Naive thymus-derived CD8-positive, alpha-beta T cell (primary cell): ENCODE results near the gene SSX2IP. TPM values are rescaled to one million over a fixed set of nuclear protein-coding genes. Genes with fewer than 3 reads are reported as not detected.

Experiments used
- ATAC-seq, 2 donors: fragments of 150-1000 bp; cut with Tn5 transposase in 1 of 2; sonication (Bioruptor Pico), chemical (Tn5 transposase) in 1 of 2; 1 replicate in 1 of 2; 2 replicates in 1 of 2; pipeline ENCODE4 v1.10.0; 2021; ENCODE audit warnings: mild to moderate bottlenecking in 2 of 2, moderate library complexity in 2 of 2
- POLR2A ChIA-PET: fragments of 350-600 bp; sonication (Branson Sonifier 250); formaldehyde crosslinking; loops from one replicate; lab custom pipeline; 2021; ENCODE audit warnings: antibody characterized with exemption; lab: Charles Lee
- DNase-seq, 10 donors: peaks; one replicate each; pipeline versions ENCODE4 v3.0.0 to v3.0.0-alpha.2; 2020 to 2022
- H3K27ac Mint-ChIP-seq, 10 donors: one replicate each; pipeline ENCODE4 v1.8.0; 2020 to 2022; ENCODE audit warnings: mild to moderate bottlenecking in 10 of 10, mixed read lengths in 10 of 10, moderate library complexity in 4 of 10, inconsistent platforms in 1 of 10
- H3K27me3 Mint-ChIP-seq, 5 donors: one replicate each; pipeline ENCODE4 v1.8.0; 2021 to 2022; ENCODE audit warnings: mixed read lengths in 5 of 5
- H3K36me3 Mint-ChIP-seq, 3 donors: one replicate each; pipeline ENCODE4 v1.8.0; 2020 to 2022; ENCODE audit warnings: mixed read lengths in 3 of 3, mild to moderate bottlenecking in 2 of 3, inconsistent platforms in 1 of 3
- H3K4me1 Mint-ChIP-seq, 4 donors: one replicate each; pipeline ENCODE4 v1.8.0; 2021 to 2022; ENCODE audit warnings: mixed read lengths in 4 of 4
- H3K4me3 Mint-ChIP-seq, 10 donors: one replicate each; pipeline ENCODE4 v1.8.0; 2020 to 2022; ENCODE audit warnings: mild to moderate bottlenecking in 10 of 10, mixed read lengths in 10 of 10, moderate library complexity in 6 of 10, inconsistent platforms in 1 of 10
- H3K9me3 Mint-ChIP-seq, 9 donors: one replicate each; pipeline ENCODE4 v1.8.0; 2020 to 2022; ENCODE audit warnings: mixed read lengths in 9 of 9, mild to moderate bottlenecking in 3 of 9, inconsistent platforms in 1 of 9, moderate library complexity in 1 of 9
- polyA plus RNA-seq, 3 donors: library from polyadenylated mRNA; unstranded; fragments of 300-500 nt; fragmentation: Illumina TruSeq; gene quantifications; one replicate each; pipeline ENCODE4 v1.2.3, GENCODE V29; 2021
- total RNA-seq, 8 experiments: library from RNA in 2 of 8; stranded (reverse) in 2 of 8; gene quantifications; one replicate each; pipeline ENCODE4 v1.2.3 and lab custom pipeline; 2021 to 2026

SSX2IP gene
- total and polyA plus RNA-seq, 5 experiments from 2014 or later: 6.9 to 11.4 (median 9.9) TPM

- DNase-seq: no peak
- Mint-ChIP-seq H3K27me3 (peaks cover 4 to 12% (median 7%) of the 10 kb centered on the region in 5 donors), H3K36me3 (no peaks in the 10 kb centered on the region), H3K27ac (no peak overlapping the region), H3K4me3 (no peak overlapping the region), H3K4me1 (peaks cover 0 to 13% (median 10%) of the 10 kb centered on the region in 4 donors), H3K9me3 (no peaks in the 10 kb centered on the region)
- POLR2A ChIA-PET: no interaction called here
- no peak for ATAC-seq
Observed at GRCh38 chr1:84703431-84703830, 13.2 kb upstream of the SSX2IP start.

- Mint-ChIP-seq H3K9me3 (no peaks in the 10 kb centered on the region), H3K27ac (no peak overlapping the region), H3K4me1 (peaks cover 0 to 13% (median 10%) of the 10 kb centered on the region in 4 donors), H3K4me3 (no peak overlapping the region), H3K36me3 (peaks cover 0 to 2% (median 0%) of the 10 kb centered on the region in 3 donors), H3K27me3 (peaks cover 4 to 12% (median 7%) of the 10 kb centered on the region in 5 donors)
- POLR2A ChIA-PET: interaction anchor here (0.9 to 1.4 kb wide), 3 partner anchors 9 to 11 kb away, joined by 3 read pairs; partner anchors contain the start of gene SSX2IP
- no peak for ATAC-seq
- DNase-seq: no peak
Observed at GRCh38 chr1:84702143-84702542, 11.9 kb upstream of the SSX2IP start.

GRCh38 chr1:84701376-84701775 is 11.1 kb upstream of the SSX2IP start:
- Mint-ChIP-seq H3K27ac (no peak overlapping the region), H3K4me1 (peaks cover 1 to 13% (median 10%) of the 10 kb centered on the region in 4 donors), H3K36me3 (peaks cover 0 to 2% (median 0%) of the 10 kb centered on the region in 3 donors), H3K4me3 (no peak overlapping the region), H3K27me3 (peaks cover 4 to 12% (median 7%) of the 10 kb centered on the region in 5 donors), H3K9me3 (no peaks in the 10 kb centered on the region)
- POLR2A ChIA-PET: interaction anchor here (0.9 to 1.4 kb wide), 3 partner anchors 8 to 11 kb away, joined by 3 read pairs; partner anchors contain the start of gene SSX2IP
- ATAC-seq (no peak), DNase-seq (no peak)

DNA sequence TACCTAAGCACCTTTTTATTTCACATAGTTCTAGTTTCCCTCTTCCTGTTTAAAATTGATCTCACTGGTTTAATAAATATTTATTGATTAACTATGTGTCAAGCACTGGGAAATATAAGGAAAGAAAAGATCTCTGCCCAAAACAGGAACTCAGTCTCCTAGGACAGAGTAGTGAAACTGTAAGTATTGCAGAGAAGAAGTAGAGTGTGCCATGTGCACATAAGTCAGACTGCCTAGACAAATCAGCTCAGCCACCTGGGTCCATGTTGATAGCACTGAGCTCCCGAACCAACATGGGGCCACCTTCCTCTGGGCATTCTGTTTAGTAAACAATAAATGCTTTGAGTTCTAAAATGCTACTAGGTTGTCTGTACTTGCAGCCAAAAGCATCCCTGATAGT is 9.8 kb upstream of the SSX2IP start:
- Mint-ChIP-seq H3K27ac (peak overlapping the region in 1 of 10 donors; percentile 8), H3K4me3 (no peak overlapping the region), H3K27me3 (peaks cover 4 to 12% (median 7%) of the 10 kb centered on the region in 5 donors), H3K36me3 (peaks cover 0 to 2% (median 0%) of the 10 kb centered on the region in 3 donors), H3K9me3 (no peaks in the 10 kb centered on the region), H3K4me1 (peaks cover 1 to 13% (median 10%) of the 10 kb centered on the region in 4 donors)
- no peak for DNase-seq
- POLR2A ChIA-PET: no interaction called here
- ATAC-seq: no peak

- Mint-ChIP-seq H3K4me3 (no peak overlapping the region), H3K36me3 (peaks cover 0 to 2% (median 0%) of the 10 kb centered on the region in 3 donors), H3K27me3 (peaks cover 4 to 12% (median 7%) of the 10 kb centered on the region in 5 donors), H3K9me3 (no peaks in the 10 kb centered on the region), H3K27ac (no peak overlapping the region), H3K4me1 (peaks cover 1 to 20% (median 14%) of the 10 kb centered on the region in 4 donors)
- DNase-seq (no peak), ATAC-seq (no peak)
- POLR2A ChIA-PET: no interaction called here
Observed at GRCh38 chr1:84698151-84699110, 8.2 kb upstream of the SSX2IP start.

DNA sequence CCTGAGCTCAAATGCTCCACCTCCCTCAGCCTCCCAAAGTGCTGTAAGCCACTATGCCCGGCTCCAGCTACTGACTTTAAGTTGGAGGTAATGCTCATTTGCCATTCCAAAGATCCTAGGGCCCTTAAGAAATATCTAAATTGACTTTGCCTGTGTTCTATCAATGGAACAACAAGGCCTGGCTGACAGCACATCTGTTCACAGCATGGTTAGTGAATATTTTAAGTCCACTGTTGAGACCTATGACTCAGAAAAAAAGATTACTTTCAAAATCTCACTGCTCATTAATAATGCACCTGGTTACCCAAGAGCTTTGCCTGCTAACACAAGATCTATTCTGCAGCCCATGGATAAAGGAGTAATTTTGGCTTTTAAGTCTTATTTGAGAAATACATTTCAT is 3.5 kb upstream of the SSX2IP start:
- no peaks in the 10 kb centered on the region for H3K27me3 Mint-ChIP-seq
- POLR2A ChIA-PET: interaction anchor here (0.8 to 1.3 kb wide), 3 partner anchors 8 to 188 kb away, joined by 3 to 4 read pairs (median 3); partner anchors contain the start of genes GNG5 and SPATA1
- no peak for DNase-seq
- ATAC-seq: no peak
- H3K9me3 Mint-ChIP-seq: no peaks in the 10 kb centered on the region
- peaks cover 0 to 2% (median 0%) of the 10 kb centered on the region in 3 donors for H3K36me3 Mint-ChIP-seq
- H3K4me1 Mint-ChIP-seq: peaks cover 15 to 41% (median 34%) of the 10 kb centered on the region in 4 donors
- peak overlapping the region in 8 of 10 donors; percentile 21 to 90 (median 81) for H3K4me3 Mint-ChIP-seq
- H3K27ac Mint-ChIP-seq: peak overlapping the region; percentile 70 to 97 (median 94)

DNA sequence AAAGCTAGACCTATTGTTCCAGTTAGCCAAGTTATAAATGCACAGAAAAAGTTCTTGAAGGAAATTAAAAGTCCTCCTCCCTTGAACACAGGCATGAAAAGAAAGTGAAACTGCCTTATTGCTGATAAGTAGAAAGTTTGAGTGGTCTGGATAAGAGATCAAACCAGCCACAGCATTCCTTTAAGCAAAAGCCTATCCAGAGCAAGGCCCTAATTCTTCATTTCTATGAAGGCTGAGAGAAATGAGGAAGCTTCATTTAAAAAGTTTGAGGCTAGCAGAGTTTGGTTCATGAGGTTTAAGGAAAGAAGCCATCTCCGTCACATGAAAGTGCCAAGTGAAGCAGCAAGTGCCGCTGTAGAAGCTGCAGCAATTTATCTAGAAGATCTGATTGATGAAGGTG is 2.7 kb upstream of the SSX2IP start:
- Mint-ChIP-seq H3K4me3 (peak overlapping the region; percentile 74 to 90 (median 83)), H3K9me3 (no peaks in the 10 kb centered on the region), H3K27ac (peak overlapping the region; percentile 85 to 97 (median 95)), H3K27me3 (no peaks in the 10 kb centered on the region), H3K4me1 (peaks cover 19 to 49% (median 42%) of the 10 kb centered on the region in 4 donors), H3K36me3 (peaks cover 0 to 2% (median 0%) of the 10 kb centered on the region in 3 donors)
- DNase-seq: peak in 5 of 10 donors; percentile 4 to 59 (median 56)
- no peak for ATAC-seq
- POLR2A ChIA-PET: interaction anchor here (0.6 to 1.3 kb wide), 5 partner anchors 8 to 187 kb away, joined by 3 to 4 read pairs (median 3); partner anchors contain the start of genes GNG5 and SPATA1

GRCh38 chr1:84692391-84692790 is 2.1 kb upstream of the SSX2IP start:
- Mint-ChIP-seq H3K4me1 (peaks cover 22 to 54% (median 47%) of the 10 kb centered on the region in 4 donors), H3K9me3 (no peaks in the 10 kb centered on the region), H3K36me3 (peaks cover 0 to 2% (median 0%) of the 10 kb centered on the region in 3 donors), H3K27me3 (no peaks in the 10 kb centered on the region), H3K4me3 (peak overlapping the region; percentile 74 to 90 (median 83)), H3K27ac (peak overlapping the region; percentile 85 to 97 (median 95))
- ATAC-seq (no peak), DNase-seq (no peak)
- POLR2A ChIA-PET: interaction anchor here (0.6 to 1.3 kb wide), 3 partner anchors 9 to 186 kb away, joined by 3 to 4 read pairs (median 4); partner anchors contain the start of genes GNG5 and SPATA1

GRCh38 chr1:84691122-84691783 is 992 bp upstream of the SSX2IP start:
- no peaks in the 10 kb centered on the region for H3K36me3 Mint-ChIP-seq
- peaks cover 25 to 63% (median 56%) of the 10 kb centered on the region in 4 donors for H3K4me1 Mint-ChIP-seq
- ATAC-seq (no peak), DNase-seq (peak in 1 of 10 donors; percentile 4)
- H3K9me3 Mint-ChIP-seq: no peaks in the 10 kb centered on the region
- peak overlapping the region; percentile 87 to 100 (median 92) for H3K4me3 Mint-ChIP-seq
- peak overlapping the region; percentile 94 to 99 (median 97) for H3K27ac Mint-ChIP-seq
- no peaks in the 10 kb centered on the region for H3K27me3 Mint-ChIP-seq
- POLR2A ChIA-PET: interaction anchor here (1.0 to 1.2 kb wide), 2 partner anchors 10 to 185 kb away, joined by 3 to 4 read pairs; partner anchors contain the start of genes GNG5 and SPATA1

GRCh38 chr1:84689514-84690396 is 506 bp downstream of the SSX2IP start:
- peak overlapping the region; percentile 78 to 100 (median 89) for H3K4me3 Mint-ChIP-seq
- DNase-seq (peak in 1 of 10 donors; percentile 15), ATAC-seq (peak; percentile 71)
- H3K9me3 Mint-ChIP-seq: no peaks in the 10 kb centered on the region
- POLR2A ChIA-PET: interaction anchor here (0.9 to 1.2 kb wide), 2 partner anchors 184 to 211 kb away, joined by 3 to 4 read pairs; partner anchors contain the start of genes GNG5 and SPATA1
- H3K4me1 Mint-ChIP-seq: peaks cover 25 to 70% (median 59%) of the 10 kb centered on the region in 4 donors
- H3K36me3 Mint-ChIP-seq: no peaks in the 10 kb centered on the region
- H3K27ac Mint-ChIP-seq: peak overlapping the region; percentile 58 to 99 (median 92)
- H3K27me3 Mint-ChIP-seq: no peaks in the 10 kb centered on the region

DNA sequence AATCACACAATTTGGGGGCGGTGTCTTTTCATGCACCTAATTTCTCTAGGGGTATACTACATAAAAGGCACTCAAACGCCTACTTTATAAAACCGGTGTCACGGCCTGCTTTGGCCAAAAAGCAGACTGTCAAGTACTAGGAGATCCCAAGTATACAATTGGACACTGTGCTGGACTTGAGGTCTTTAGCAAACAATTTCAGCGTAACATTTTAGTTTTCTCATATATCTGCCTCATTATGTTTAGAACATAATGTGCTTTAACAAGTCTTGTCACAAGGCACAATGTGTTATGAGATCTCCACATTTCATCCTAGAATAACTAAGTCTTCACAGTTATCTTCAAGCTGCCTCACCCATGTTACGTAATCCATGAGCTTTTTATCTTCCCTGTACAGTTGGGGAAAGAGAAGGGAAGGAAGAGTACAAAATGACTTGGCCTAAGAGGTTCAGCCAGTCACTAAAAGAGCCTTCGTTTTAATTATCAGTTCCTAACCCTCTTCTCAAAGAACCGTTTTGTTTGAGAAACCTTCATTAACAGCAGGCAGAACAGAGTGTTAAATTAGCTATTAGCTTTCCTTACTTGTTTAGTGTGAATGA is 1.7 kb downstream of the SSX2IP start:
- POLR2A ChIA-PET: interaction anchor here (1.0 kb wide), 1 partner anchor 115 kb away, joined by 3 read pairs; the partner anchor contains the start of gene CTBS
- Mint-ChIP-seq H3K4me1 (peaks cover 25 to 65% (median 56%) of the 10 kb centered on the region in 4 donors), H3K27ac (peak overlapping the region in 3 of 10 donors; percentile 20 to 92 (median 59)), H3K4me3 (peak overlapping the region; percentile 37 to 100 (median 82)), H3K9me3 (no peaks in the 10 kb centered on the region), H3K36me3 (no peaks in the 10 kb centered on the region), H3K27me3 (no peaks in the 10 kb centered on the region)
- DNase-seq: no peak
- ATAC-seq: no peak
